GM23338 (cell line): ENCODE measurements around the gene OR51D1. TPM values are rescaled to one million over a fixed set of nuclear protein-coding genes. Genes with fewer than 3 reads are reported as not detected.

Experiments
- ATAC-seq: fragments of 200-7000 bp; cut with Tn5 transposase; 3 replicates; pipeline ENCODE4 v1.9.1; 2020
- DNase-seq: peaks from one replicate; pipeline ENCODE4 v3.0.0-alpha.2; 2015; ENCODE audit warnings: low spot score
- H2AFZ ChIP-seq: fragments of 200-600 bp; sonication (generic); 2 replicates; pipeline ENCODE4 v1.8.0; 2016; ENCODE audit warnings: antibody characterized with exemption, mild to moderate bottlenecking, moderate library complexity
- H3F3A ChIP-seq: fragments of 200-600 bp; sonication (generic); replicated peaks from 2 replicates; pipeline ENCODE4 v1.8.0; 2017; ENCODE audit warnings: antibody characterized with exemption, mixed run types, low read depth
- H3K27ac ChIP-seq: fragments of 200-600 bp; sonication (generic); 2 replicates; pipeline ENCODE4 v1.6.1; 2016; ENCODE audit warnings: low read depth
- H3K27me3 ChIP-seq: fragments of 200-600 bp; sonication (generic); 2 replicates; pipeline ENCODE4 v1.8.0; 2016; ENCODE audit warnings: mild to moderate bottlenecking, mixed run types, moderate library complexity; ENCODE audit not compliant: insufficient read depth
- H3K36me3 ChIP-seq: fragments of 200-600 bp; sonication (generic); 2 replicates; pipeline ENCODE4 v1.8.0; 2016; ENCODE audit warnings: mild to moderate bottlenecking; ENCODE audit not compliant: insufficient read depth
- H3K4me1 ChIP-seq: fragments of 200-600 bp; sonication (generic); 2 replicates; pipeline ENCODE4 v1.8.0; 2016; ENCODE audit warnings: mild to moderate bottlenecking, moderate library complexity; ENCODE audit not compliant: insufficient read depth
- H3K4me2 ChIP-seq: fragments of 200-600 bp; sonication (generic); 2 replicates; pipeline ENCODE4 v1.7.1; 2017; ENCODE audit warnings: mixed run types
- H3K4me3 ChIP-seq: fragments of 200-600 bp; sonication (generic); 2 replicates; pipeline ENCODE4 v1.6.1; 2016; ENCODE audit warnings: mixed run types
- H3K79me2 ChIP-seq: fragments of 200-600 bp; sonication (generic); replicated peaks from 2 replicates; pipeline ENCODE4 v1.8.0; 2017; ENCODE audit warnings: mild to moderate bottlenecking; ENCODE audit not compliant: insufficient read depth
- H3K9me2 ChIP-seq: fragments of 200-600 bp; sonication (generic); 2 replicates; pipeline ENCODE4 v1.8.0; 2017; ENCODE audit not compliant: insufficient read depth
- H4K20me1 ChIP-seq: fragments of 200-600 bp; sonication (generic); replicated peaks from 2 replicates; pipeline ENCODE4 v1.8.0; 2017; ENCODE audit warnings: mild to moderate bottlenecking; ENCODE audit not compliant: insufficient read depth
- H3K27ac Mint-ChIP-seq: 2 replicates; pipeline ENCODE4 v1.8.0; 2020; ENCODE audit warnings: inconsistent platforms, mild to moderate bottlenecking, moderate library complexity, mixed read lengths
- H3K27me3 Mint-ChIP-seq: 3 replicates; pipeline ENCODE4 v1.8.0; 2022; ENCODE audit warnings: low read depth, mild to moderate bottlenecking, moderate library complexity, mixed read lengths, inconsistent platforms; ENCODE audit not compliant: insufficient read depth, poor library complexity
- H3K36me3 Mint-ChIP-seq: 3 replicates; pipeline ENCODE4 v1.8.0; 2021; ENCODE audit warnings: low read depth, mild to moderate bottlenecking, inconsistent platforms, moderate library complexity, mixed read lengths
- H3K4me1 Mint-ChIP-seq: 3 replicates; pipeline ENCODE4 v1.8.0; 2020; ENCODE audit warnings: mild to moderate bottlenecking, inconsistent platforms, mixed read lengths
- H3K4me3 Mint-ChIP-seq: 3 replicates; pipeline ENCODE4 v1.8.0; 2021; ENCODE audit warnings: moderate library complexity, mild to moderate bottlenecking, inconsistent platforms, mixed read lengths
- H3K9me3 Mint-ChIP-seq: 3 replicates; pipeline ENCODE4 v1.8.0; 2020; ENCODE audit warnings: moderate library complexity, mild to moderate bottlenecking, inconsistent platforms, mixed read lengths
- CREB1 ChIP-seq: fragments of 250-450 bp; sonication (Bioruptor Pico); IDR thresholded peaks from 2 replicates; pipeline ENCODE4 v1.5.0; 2020; ENCODE audit warnings: low read depth, mild to moderate bottlenecking, moderate library complexity
- ETS1 ChIP-seq: IDR thresholded peaks from 2 replicates; pipeline ENCODE4 v1.6.1; 2016; ENCODE audit warnings: antibody characterized with exemption
- EZH2phosphoT487 ChIP-seq: fragments of 200-600 bp; sonication (generic); IDR thresholded peaks from one replicate; pipeline ENCODE4 v1.8.1; 2018; ENCODE audit warnings: antibody characterized with exemption; ENCODE audit not compliant: unreplicated experiment
- REST ChIP-seq: IDR thresholded peaks from one replicate; pipeline ENCODE4 v1.6.1; 2018; ENCODE audit warnings: antibody characterized with exemption; ENCODE audit not compliant: unreplicated experiment
- STAT1 ChIP-seq: IDR thresholded peaks from one replicate; pipeline ENCODE4 v1.6.1; 2016; ENCODE audit warnings: antibody characterized with exemption; ENCODE audit not compliant: unreplicated experiment
- ZNF462 ChIP-seq: fragments of 250-450 bp; sonication (Bioruptor Pico); IDR thresholded peaks from 2 replicates; pipeline ENCODE4 v1.5.0; 2020; ENCODE audit warnings: mild to moderate bottlenecking, moderate library complexity
- polyA plus RNA-seq: library from polyadenylated mRNA; unstranded; fragments of >200 nt; fragmentation: Nextera tagmentation; extraction: Ambion mirVana; gene quantifications from 2 replicates; pipeline ENCODE4 v1.2.1, GENCODE V29; 2016
- total RNA-seq: library from RNA; depleted of rRNA; stranded (reverse); fragments of >200 nt; shearing (Covaris generic); gene quantifications from 2 replicates; pipeline ENCODE4 v1.2.3, GENCODE V29; 2014

OR51D1 gene
- total and polyA plus RNA-seq, 2 experiments from 2014 or later = not detected

- TF ChIP-seq ETS1 = no peak
- no peak for TF ChIP-seq ZNF462 (CRISPR knock-in tag)
These were observed 40.7 kb downstream of the OR51D1 start (continued) for GRCh38 chr11:4677948-4678347.

GRCh38 chr11:4680341-4680740, 43.1 kb downstream of the OR51D1 start:
- H3K4me1 Mint-ChIP-seq = no peaks in the 10 kb centered on the region; the same call in 2 of the 3 replicates
- H3K36me3 Mint-ChIP-seq = no peaks in the 10 kb centered on the region
- DNase-seq (no peak), ATAC-seq (no peak)
- no peak overlapping the region for H3K4me3 Mint-ChIP-seq
- Histone ChIP-seq H3K27ac (no peak overlapping the region), H3K9me2 (no peaks in the 10 kb centered on the region), H3K36me3 (no peaks in the 10 kb centered on the region), H4K20me1 (no peaks in the 10 kb centered on the region), H3F3A (no peaks in the 10 kb centered on the region), H3K4me1 (no peaks in the 10 kb centered on the region), H3K27me3 (no peaks in the 10 kb centered on the region), H2AFZ (no peak overlapping the region), H3K4me2 (no peak overlapping the region), H3K79me2 (no peaks in the 10 kb centered on the region), H3K4me3 (no peak overlapping the region)
- H3K9me3 Mint-ChIP-seq = no peaks in the 10 kb centered on the region
- H3K27ac Mint-ChIP-seq = no peak overlapping the region
- no peaks in the 10 kb centered on the region for H3K27me3 Mint-ChIP-seq
- no peak for TF ChIP-seq ETS1
- TF ChIP-seq CREB1 (CRISPR knock-in tag) = no peak
- no peak for TF ChIP-seq REST
- no peak for TF ChIP-seq EZH2phosphoT487
- no peak for TF ChIP-seq STAT1
